Fibroblast of lung (primary cell): Measurements from ENCODE around the gene CACNB4. TPM values are rescaled to one million over a fixed set of nuclear protein-coding genes. Genes with fewer than 3 reads are reported as not detected.

Experiments
- DNase-seq, 2 donors: peaks; one replicate each; pipeline versions ENCODE4 v3.0.0 to v3.0.0-alpha.2; 2010; ENCODE audit warnings: low read depth in 2 of 2
- H2AFZ ChIP-seq: 2 replicates; pipeline ENCODE4 v1.5.1; 2012; ENCODE audit warnings: low read length, control low read depth, inconsistent platforms
- H3K27ac ChIP-seq: 2 replicates; pipeline ENCODE4 v1.5.1; 2011; ENCODE audit warnings: low read length, control low read depth; ENCODE audit not compliant: insufficient read depth
- H3K27me3 ChIP-seq: 2 replicates; pipeline ENCODE4 v1.5.1; 2011; ENCODE audit warnings: mild to moderate bottlenecking, low read length; ENCODE audit not compliant: control insufficient read depth, insufficient read depth
- H3K36me3 ChIP-seq: 2 replicates; pipeline ENCODE4 v1.5.1; 2011; ENCODE audit warnings: low read length; ENCODE audit not compliant: control insufficient read depth, insufficient read depth
- H3K4me1 ChIP-seq: 2 replicates; pipeline ENCODE4 v1.5.1; 2011; ENCODE audit warnings: low read length; ENCODE audit not compliant: control insufficient read depth, insufficient read depth; ENCODE audit errors: extremely low read depth
- H3K4me2 ChIP-seq: 2 replicates; pipeline ENCODE4 v1.5.1; 2011; ENCODE audit warnings: low read length, control low read depth; ENCODE audit not compliant: insufficient read depth; ENCODE audit errors: extremely low read depth
- H3K4me3 ChIP-seq, 4 experiments: fragments of 200-600 bp in 1 of 4; sonication (generic) in 1 of 4; replicated peaks in 1 of 4; 2 replicates each; pipeline ENCODE4 v1.5.1; 2011 to 2016; ENCODE audit warnings: low read length in 4 of 4, low read depth in 3 of 4, mild to moderate bottlenecking in 3 of 4, control low read depth in 2 of 4, inconsistent platforms in 1 of 4, mixed read lengths in 1 of 4; ENCODE audit not compliant: insufficient read depth in 1 of 4; ENCODE audit errors: control extremely low read depth in 1 of 4
- H3K79me2 ChIP-seq: 2 replicates; pipeline ENCODE4 v1.5.1; 2012; ENCODE audit warnings: mild to moderate bottlenecking, low read length, inconsistent platforms; ENCODE audit not compliant: control insufficient read depth, insufficient read depth
- H3K9ac ChIP-seq: 2 replicates; pipeline ENCODE4 v1.5.1; 2011; ENCODE audit warnings: mild to moderate bottlenecking, low read length, control low read depth; ENCODE audit not compliant: insufficient read depth
- H3K9me3 ChIP-seq: 2 replicates; pipeline ENCODE4 v1.5.1; 2012; ENCODE audit warnings: low read depth, low read length; ENCODE audit not compliant: control insufficient read depth, insufficient read depth
- H4K20me1 ChIP-seq: 2 replicates; pipeline ENCODE4 v1.5.1; 2011; ENCODE audit warnings: low read length; ENCODE audit not compliant: control insufficient read depth, insufficient read depth; ENCODE audit errors: extremely low read depth
- EZH2 ChIP-seq: IDR thresholded peaks from 2 replicates; pipeline ENCODE4 v1.5.1; 2012; ENCODE audit warnings: low read length, control low read depth, mild to moderate bottlenecking; ENCODE audit errors: missing control alignments
- polyA plus RNA-seq, 2 donors: library from polyadenylated mRNA; depleted of rRNA in 1 of 2; stranded (reverse) in 1 of 2; unstranded in 1 of 2; fragments of >200 nt; gene quantifications; 2 replicates each; pipeline ENCODE4 v1.2.1, GENCODE V29; 2011 to 2012; ENCODE audit warnings: missing spikeins in 1 of 2
- total RNA-seq: library from RNA; depleted of rRNA; stranded (reverse); fragments of >200 nt; gene quantifications from 2 replicates; pipeline ENCODE4 v1.2.1, GENCODE V29; 2014
- TF ChIP-seq, protein P1 (sequence below), 2 donors: IDR thresholded peaks in 1 of 2; conservative IDR thresholded peaks in 1 of 2; 1 replicate in 1 of 2; 2 replicates in 1 of 2; pipeline ENCODE4 v1.5.1; 2011 to 2012; ENCODE audit warnings: low read length in 2 of 2, control low read depth in 1 of 2, inconsistent platforms in 1 of 2, low read depth in 1 of 2, mild to moderate bottlenecking in 1 of 2

CACNB4 gene
- total and polyA plus RNA-seq, 2 donors (not counting 1 experiment from before 2014, with no cell fraction given): 0.66 to 2.5 TPM

DNA sequence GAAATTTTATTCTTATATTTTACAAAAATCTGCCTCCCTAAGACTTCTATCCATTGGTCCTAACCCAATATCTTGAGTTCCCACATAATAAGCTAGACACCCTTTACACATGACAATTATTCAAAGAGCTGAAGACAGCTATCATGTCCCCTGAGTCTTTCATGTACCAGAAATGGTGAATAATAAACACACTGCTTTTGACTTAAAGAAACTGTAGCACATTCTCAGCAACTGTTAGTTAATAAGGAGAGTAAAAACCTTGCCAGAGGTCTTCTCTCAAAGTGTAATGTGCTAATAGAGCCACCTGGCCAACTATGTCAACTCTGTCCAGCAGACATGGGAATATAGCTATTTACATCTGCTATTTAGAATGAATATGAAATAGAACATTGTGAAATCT is 160.9 kb downstream of the CACNB4 start:
- H3K27me3 ChIP-seq: no peaks in the 10 kb centered on the region
- no peaks in the 10 kb centered on the region for H4K20me1 ChIP-seq
- no peak overlapping the region for H2AFZ ChIP-seq
- H3K27ac ChIP-seq: no peak overlapping the region
- no peak overlapping the region for H3K9ac ChIP-seq
- H3K4me3 ChIP-seq: no peak overlapping the region
- H3K4me2 ChIP-seq: no peak overlapping the region
- H3K9me3 ChIP-seq: no peaks in the 10 kb centered on the region
- TF ChIP-seq, protein P1, sequence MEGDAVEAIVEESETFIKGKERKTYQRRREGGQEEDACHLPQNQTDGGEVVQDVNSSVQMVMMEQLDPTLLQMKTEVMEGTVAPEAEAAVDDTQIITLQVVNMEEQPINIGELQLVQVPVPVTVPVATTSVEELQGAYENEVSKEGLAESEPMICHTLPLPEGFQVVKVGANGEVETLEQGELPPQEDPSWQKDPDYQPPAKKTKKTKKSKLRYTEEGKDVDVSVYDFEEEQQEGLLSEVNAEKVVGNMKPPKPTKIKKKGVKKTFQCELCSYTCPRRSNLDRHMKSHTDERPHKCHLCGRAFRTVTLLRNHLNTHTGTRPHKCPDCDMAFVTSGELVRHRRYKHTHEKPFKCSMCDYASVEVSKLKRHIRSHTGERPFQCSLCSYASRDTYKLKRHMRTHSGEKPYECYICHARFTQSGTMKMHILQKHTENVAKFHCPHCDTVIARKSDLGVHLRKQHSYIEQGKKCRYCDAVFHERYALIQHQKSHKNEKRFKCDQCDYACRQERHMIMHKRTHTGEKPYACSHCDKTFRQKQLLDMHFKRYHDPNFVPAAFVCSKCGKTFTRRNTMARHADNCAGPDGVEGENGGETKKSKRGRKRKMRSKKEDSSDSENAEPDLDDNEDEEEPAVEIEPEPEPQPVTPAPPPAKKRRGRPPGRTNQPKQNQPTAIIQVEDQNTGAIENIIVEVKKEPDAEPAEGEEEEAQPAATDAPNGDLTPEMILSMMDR (conservative IDR thresholded peaks at IDR 0.05 in 1 of 2, IDR thresholded peaks at IDR 0.05 in 1 of 2; ENCODE audit: low read depth in 1 of 2, low read length in 2 of 2): no peak
- TF ChIP-seq EZH2: no peak
- no peaks in the 10 kb centered on the region for H3K4me1 ChIP-seq
- no peaks in the 10 kb centered on the region for H3K79me2 ChIP-seq
- H3K36me3 ChIP-seq: no peaks in the 10 kb centered on the region
- DNase-seq: no peak

DNA sequence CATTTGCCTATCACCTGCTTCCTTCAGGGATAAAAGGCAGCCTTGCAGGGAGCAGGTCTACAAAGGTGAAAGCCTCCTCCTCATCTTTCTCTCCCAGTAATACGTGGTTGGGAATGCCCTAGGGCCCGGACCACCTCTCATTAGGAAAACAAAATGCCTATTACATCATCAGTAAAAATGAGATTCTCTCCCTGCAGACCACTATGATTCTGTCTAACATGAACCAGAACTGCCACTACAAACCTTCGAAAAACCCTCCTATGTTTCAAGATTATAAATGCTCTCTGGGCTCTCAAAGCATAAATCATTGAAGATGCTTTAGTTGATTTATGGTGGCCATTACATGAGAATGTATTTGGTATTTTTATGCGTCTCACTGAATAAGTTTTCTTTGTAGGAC is 162.2 kb downstream of the CACNB4 start:
- no peaks in the 10 kb centered on the region for H3K4me1 ChIP-seq
- no peaks in the 10 kb centered on the region for H3K36me3 ChIP-seq

DNA sequence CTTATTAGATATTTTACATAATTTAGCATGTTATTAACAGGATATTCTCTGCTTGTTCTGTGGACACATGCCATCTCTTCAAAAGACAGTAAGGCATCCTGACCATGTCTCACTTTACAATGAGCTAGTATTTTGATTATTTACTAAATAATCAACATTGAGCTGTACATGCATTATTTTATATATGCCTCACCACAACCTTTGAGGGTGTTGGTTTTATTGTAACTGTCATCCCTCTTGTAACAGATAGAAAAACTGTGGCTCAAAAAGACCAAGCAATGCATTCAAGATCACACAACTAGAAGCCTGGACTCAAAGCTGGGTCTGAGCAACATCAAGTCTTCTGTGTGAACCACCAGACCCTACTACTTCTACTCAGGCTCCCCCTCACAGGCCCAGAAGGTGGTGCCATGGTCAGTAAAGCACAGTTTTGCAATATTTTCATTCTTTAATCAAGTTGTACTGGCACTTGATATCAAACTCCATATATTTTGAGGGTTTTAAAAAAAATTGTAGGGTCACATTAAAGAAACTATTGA is 165.5 kb downstream of the CACNB4 start:
- no peak for DNase-seq
- Histone ChIP-seq H3K4me3 (no peak overlapping the region), H3K79me2 (no peaks in the 10 kb centered on the region), H2AFZ (no peak overlapping the region), H3K27ac (no peak overlapping the region), H3K4me2 (no peak overlapping the region), H4K20me1 (no peaks in the 10 kb centered on the region), H3K9ac (no peak overlapping the region), H3K4me1 (no peaks in the 10 kb centered on the region), H3K36me3 (no peaks in the 10 kb centered on the region), H3K27me3 (no peaks in the 10 kb centered on the region), H3K9me3 (no peaks in the 10 kb centered on the region)
- TF ChIP-seq EZH2: no peak
- TF ChIP-seq, protein P1 (conservative IDR thresholded peaks at IDR 0.05 in 1 of 2, IDR thresholded peaks at IDR 0.05 in 1 of 2; ENCODE audit: low read depth in 1 of 2, low read length in 2 of 2): no peak

More for the DNA sequence above, 162.2 kb downstream of the CACNB4 start:
- H3K27me3 ChIP-seq: no peaks in the 10 kb centered on the region
- TF ChIP-seq, protein P1 (conservative IDR thresholded peaks at IDR 0.05 in 1 of 2, IDR thresholded peaks at IDR 0.05 in 1 of 2; ENCODE audit: low read depth in 1 of 2, low read length in 2 of 2): no peak
- no peak for TF ChIP-seq EZH2
- no peaks in the 10 kb centered on the region for H4K20me1 ChIP-seq
- H3K4me3 ChIP-seq: no peak overlapping the region
- DNase-seq: no peak
- no peaks in the 10 kb centered on the region for H3K9me3 ChIP-seq
- H3K27ac ChIP-seq: no peak overlapping the region
- H2AFZ ChIP-seq: no peak overlapping the region
- no peak overlapping the region for H3K9ac ChIP-seq
- no peaks in the 10 kb centered on the region for H3K79me2 ChIP-seq
- no peak overlapping the region for H3K4me2 ChIP-seq
